ENCODE results near the gene SNED1.

- no peak for TF ChIP-seq CTCF (IDR thresholded peaks at IDR 0.05; ENCODE audit: borderline replicate concordance, extremely low read depth, low read length, poor library complexity, severe bottlenecking)
- TF ChIP-seq EZH2 (IDR thresholded peaks at IDR 0.05; ENCODE audit: borderline replicate concordance, low read depth, low read length, severe bottlenecking) = no peak
Measured at GRCh38 chr2:241039416-241039815, 41.0 kb downstream of the SNED1 start.
